SU-DHL-6 (cell line): ENCODE results near the gene TRAK1.

ENCODE experiments used
- CTCF ChIP-seq: fragments of 200-600 bp; sonication (generic); IDR thresholded peaks from one replicate; pipeline ENCODE4 v1.5.1; 2017; ENCODE audit warnings: antibody characterized with exemption, mild to moderate bottlenecking, low read length, moderate library complexity; ENCODE audit not compliant: insufficient read depth, poor library complexity, severe bottlenecking
- EZH2phosphoT487 ChIP-seq: fragments of 200-600 bp; sonication (generic), shearing (Covaris generic); conservative IDR thresholded peaks from 2 replicates; pipeline ENCODE4 v1.6.1; 2018; ENCODE audit warnings: mild to moderate bottlenecking, antibody characterized with exemption, low read length, moderate library complexity, mixed read lengths

- TF ChIP-seq CTCF: no peak
- TF ChIP-seq EZH2phosphoT487: no peak
These were observed 20.6 kb upstream of the TRAK1 start for GRCh38 chr3:42070524-42070923.
